Vagina (tissue), 2 donors: Measurements from ENCODE around the gene SDK2.

Experiments
- POLR2A ChIP-seq, 2 donors: fragments of 450-650 bp; IDR thresholded peaks; one replicate each; pipeline ENCODE4 v1.6.1; 2017; ENCODE audit warnings: antibody characterized with exemption in 2 of 2, mild to moderate bottlenecking in 2 of 2, moderate library complexity in 2 of 2
- POLR2AphosphoS5 ChIP-seq, 2 donors: sonication (generic); formaldehyde crosslinking; IDR thresholded peaks; one replicate each; pipeline ENCODE4 v1.9.0; 2017; ENCODE audit warnings: antibody characterized with exemption in 2 of 2, mild to moderate bottlenecking in 2 of 2, low read depth in 1 of 2; ENCODE audit not compliant: insufficient read depth in 1 of 2
- TF ChIP-seq, protein P1 (sequence below), 3 experiments: fragments of 450-650 bp in 2 of 3; fragments of 200-600 bp in 1 of 3; sonication (generic) in 1 of 3; IDR thresholded peaks; one replicate each; pipeline ENCODE4 v1.5.1; 2017 to 2019; ENCODE audit warnings: antibody characterized with exemption in 3 of 3, mild to moderate bottlenecking in 2 of 3, moderate library complexity in 2 of 3

DNA sequence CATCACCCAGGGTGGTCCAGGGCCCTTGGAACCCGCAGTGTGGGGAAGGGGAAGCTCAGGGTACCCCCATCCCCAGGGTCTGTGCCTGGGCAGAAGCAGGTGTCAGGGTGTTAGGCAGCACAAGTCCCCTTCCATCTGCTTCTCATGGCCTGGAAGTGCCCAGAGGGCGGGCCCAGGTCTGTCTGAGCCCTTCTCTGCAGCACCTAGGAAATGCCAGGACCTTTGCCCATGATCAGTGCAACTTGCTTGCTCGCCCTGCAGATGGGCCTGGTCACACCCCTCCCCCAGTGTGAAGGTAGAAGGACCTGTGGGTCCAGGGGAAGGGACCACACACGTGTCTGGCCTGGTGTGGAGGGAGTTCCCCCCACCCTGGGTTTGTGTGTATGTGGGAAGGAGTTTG is 174.9 kb downstream of the SDK2 start:
- TF ChIP-seq, protein P1, sequence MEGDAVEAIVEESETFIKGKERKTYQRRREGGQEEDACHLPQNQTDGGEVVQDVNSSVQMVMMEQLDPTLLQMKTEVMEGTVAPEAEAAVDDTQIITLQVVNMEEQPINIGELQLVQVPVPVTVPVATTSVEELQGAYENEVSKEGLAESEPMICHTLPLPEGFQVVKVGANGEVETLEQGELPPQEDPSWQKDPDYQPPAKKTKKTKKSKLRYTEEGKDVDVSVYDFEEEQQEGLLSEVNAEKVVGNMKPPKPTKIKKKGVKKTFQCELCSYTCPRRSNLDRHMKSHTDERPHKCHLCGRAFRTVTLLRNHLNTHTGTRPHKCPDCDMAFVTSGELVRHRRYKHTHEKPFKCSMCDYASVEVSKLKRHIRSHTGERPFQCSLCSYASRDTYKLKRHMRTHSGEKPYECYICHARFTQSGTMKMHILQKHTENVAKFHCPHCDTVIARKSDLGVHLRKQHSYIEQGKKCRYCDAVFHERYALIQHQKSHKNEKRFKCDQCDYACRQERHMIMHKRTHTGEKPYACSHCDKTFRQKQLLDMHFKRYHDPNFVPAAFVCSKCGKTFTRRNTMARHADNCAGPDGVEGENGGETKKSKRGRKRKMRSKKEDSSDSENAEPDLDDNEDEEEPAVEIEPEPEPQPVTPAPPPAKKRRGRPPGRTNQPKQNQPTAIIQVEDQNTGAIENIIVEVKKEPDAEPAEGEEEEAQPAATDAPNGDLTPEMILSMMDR (IDR thresholded peaks at IDR 0.05): no peak
- no peak for TF ChIP-seq POLR2AphosphoS5 (IDR thresholded peaks at IDR 0.05; ENCODE audit: insufficient read depth in 1 of 2, low read depth in 1 of 2)
- no peak for TF ChIP-seq POLR2A (IDR thresholded peaks at IDR 0.05)
